NCI-H2171 (cell line): Measurements from ENCODE around the gene ZBTB8OS.
A peak's percentile ranks its signal among the peaks of the same experiment; 100 is the strongest.
"Not testable (repeated sequence)": the region's sequence is repeated elsewhere in the genome, so short reads cannot be mapped to it uniquely, and the experiment has no call there.

Experiments used
- DNase-seq: peaks from one replicate; lab custom pipeline; 2025; lab: John Stamatoyannopoulos, UW

The ZBTB8OS gene

DNA sequence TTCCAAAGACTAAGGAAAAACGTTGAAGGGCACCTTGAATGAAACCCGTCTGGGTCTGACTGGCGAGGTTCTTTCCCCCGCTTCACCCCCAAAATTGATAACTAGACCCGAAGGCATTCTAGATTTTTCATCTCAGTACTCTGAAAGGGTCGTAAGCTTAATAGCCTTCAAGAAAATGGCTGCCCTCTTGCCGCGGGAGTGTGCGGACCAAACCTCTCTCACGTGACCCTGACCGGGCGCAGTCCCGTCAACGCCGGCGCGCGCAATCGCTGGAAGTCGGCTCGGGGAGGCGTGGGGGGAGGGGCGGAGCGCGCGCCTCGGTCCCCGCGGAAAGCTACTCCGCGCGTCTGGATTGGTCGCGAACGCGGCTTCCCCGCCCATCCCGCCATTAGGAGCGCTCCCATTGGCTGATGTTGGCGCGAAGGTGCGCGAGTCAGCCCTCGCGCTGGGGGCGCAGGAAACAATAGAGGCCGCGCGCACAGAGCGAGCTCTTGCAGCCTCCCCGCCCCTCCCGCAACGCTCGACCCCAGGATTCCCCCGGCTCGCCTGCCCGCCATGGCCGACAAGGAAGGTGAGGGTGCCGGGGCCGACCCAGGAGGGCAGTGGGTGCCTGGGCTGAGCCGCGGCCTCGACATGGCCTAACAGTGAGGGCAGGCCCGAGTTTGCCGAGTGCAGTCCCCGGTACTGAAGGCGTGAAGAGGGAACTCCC, 556 bp upstream of the ZBTB8OS start, which contains the start of gene RBBP4:
TSS of gene RBBP4 (plus strand) at position 457 of the 709 bp plus-strand sequence. CDS start at position 556, 99 bp downstream.
- peak; percentile 98 for DNase-seq

DNA sequence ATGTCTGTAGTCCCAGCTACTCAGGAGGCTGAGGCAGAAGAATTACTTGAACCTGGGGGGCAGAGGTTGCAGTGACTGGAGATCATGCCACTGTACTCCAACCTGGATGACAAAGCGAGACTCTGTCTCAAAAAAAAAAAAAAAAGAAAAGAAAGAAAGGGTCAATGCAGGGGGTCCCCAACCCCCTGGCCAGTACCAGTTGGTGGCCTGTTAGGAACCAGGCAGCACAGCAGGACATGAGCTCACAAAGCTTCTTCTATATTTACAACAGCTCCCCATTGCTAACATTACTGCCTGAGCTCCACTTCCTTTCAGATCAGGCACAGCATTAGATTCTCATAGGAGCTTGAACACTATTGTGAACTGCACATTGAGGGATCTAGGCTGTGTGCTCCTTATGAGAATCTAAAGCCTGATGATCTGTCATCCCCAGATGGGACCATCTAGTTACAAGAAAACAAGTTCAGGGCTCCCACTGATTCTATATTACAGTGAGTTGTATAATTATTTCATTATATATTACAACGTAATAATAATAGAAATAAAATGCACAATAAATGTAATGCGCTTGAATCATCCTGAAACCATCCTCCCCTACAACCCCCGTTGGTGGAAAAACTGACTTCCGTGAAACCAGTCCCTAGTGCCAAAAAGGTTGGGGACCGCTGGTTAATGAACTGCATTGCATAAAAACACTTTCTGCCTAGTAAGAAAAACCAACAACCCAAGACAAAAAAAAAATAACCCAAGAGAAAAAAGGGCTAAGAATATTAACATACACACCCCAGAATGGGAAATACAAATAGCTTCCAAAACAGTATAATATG, 2.8 kb downstream of the ZBTB8OS start:
- no peak for DNase-seq

DNA sequence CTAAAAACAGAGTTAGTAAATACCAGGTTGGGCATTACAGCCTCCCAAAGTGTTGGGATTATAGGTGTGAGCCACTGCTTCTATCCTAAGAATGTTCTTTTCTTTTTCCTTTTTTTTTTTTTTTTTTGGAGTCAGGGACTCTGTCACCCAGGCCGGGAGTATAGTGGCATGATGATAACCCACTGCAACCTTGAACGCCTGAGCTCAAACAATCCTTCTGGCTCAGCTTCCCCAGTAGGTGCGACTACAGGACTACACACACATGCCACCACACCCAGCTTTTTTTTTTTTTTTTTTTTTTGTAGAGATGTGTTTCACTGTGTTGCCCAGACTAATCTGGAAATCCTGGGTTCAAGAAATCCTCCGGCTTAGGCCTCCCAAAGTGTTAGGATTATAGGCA, 5.9 kb downstream of the ZBTB8OS start:
- no peak for DNase-seq

DNA sequence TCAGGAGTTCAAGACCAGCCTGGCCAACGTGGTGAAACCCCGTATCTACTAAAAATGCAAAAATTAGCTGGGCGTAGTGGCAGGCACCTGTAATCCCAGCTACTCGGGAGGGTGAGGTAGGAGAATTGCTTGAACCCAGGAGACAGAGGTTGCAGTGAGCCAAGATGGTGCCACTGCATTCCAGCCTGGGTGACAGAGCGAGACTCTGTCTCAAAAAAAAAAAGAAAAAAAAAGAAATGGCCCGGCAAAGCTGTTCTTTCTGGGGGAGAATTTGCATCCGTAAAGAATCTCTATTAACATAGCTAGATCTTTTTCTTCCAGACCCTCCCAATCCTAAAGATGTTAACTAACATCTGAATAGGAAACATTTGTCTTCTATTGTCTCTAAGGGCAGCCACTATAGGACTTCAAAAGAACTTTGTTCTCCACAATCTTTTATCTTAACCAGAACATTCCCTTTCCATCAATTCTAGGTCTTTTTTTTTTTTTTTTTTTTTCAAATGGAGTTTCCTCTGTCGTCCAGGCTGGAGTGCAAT, 8.0 kb downstream of the ZBTB8OS start:
- not testable (repeated sequence) for DNase-seq

DNA sequence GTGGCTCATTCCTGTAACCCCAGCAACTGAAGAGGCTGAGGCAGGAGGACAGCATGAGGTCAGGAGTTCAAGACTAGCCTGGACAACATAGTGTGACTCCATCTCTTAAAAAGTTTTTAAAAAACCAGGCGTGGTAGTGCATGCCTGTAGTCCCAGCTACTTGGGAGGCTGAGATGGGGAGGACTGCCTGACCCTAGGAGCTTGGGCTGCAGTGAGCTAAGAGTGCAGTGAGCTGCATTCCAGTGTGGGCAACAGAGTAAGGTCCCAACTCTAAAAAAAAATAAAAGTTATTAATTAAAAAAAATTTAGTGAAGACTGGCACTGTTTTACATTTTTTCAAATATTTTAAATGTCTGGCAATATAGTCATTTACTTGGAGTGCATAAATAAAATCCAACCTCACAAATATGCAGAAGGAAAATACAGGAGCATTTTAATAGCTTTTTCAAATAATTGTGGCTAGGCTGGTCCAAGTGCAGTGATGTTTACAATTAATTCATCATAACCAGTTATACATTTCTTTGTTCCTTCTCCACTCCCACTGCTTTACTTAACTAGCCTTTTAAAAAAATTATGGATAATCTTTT, 10.8 kb downstream of the ZBTB8OS start:
- no peak for DNase-seq

DNA sequence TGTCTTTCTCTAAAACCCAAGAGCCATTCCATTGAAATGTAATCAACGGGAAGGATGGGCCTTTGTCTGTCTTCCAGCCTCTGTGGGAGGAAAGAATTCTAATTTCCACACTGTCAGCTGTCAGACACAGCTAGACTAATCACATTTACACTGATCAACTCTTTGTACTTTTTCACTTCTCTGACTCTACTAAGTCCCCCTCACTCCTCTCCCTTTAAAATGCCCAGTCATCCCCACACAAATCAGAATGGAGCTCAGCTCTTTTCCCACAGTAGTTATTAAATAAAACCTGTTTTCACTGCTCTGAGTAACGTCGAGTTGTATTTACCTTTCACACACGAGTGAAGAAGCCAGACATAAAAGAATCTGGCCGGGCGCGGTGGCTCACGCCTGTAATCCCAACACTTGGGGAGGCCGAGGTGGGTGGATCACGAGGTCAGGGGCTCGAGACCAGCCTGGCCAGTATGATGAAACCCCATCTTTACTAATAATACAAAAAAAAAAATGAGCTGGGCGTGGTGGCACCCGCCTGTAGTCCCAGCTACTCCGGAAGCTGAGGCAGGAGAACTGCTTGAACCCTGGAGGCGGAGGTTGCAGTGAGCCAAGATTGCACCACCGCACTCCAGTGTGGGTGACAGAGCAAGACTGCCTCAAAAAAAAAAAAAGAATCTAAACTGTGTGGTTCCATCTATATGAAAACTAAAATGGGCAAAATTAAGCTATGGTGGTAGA, 13.3 kb downstream of the ZBTB8OS start:
- DNase-seq = no peak

DNA sequence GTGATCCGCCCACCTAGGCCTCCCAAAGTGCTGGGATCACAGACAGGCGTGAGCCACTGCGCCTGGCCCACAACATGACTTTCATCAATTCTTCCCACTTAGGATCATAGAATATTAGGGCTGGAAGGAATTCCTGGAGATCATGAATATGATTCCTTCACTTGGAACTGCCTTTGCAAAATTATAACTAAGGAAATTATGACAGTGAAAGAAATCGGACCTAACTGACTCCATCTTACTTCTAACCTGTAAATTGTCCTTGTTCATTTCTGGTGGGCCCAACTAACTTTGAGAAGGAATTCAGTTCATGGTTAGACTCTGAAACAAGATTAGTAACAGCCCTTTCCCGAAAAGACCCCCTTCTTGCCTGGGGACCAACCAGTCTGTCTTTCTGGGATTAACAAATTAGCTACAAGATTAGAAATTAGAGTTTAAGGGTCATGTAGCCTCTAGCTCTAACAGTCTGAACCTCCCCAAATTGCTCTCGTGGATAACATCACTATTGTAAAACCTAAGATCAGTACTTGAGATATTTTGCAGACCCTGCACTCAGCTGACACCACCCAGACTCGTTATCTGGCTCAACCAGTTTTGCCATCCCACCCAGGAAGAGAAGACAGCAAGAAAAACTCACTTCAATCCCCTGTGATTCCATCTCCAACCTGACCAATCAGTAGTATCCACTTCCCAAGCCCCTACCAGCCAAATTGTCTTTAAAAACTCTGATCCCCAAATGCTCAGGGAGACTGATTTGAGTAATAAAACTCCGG, 14.7 kb downstream of the ZBTB8OS start:
- DNase-seq = no peak

DNA sequence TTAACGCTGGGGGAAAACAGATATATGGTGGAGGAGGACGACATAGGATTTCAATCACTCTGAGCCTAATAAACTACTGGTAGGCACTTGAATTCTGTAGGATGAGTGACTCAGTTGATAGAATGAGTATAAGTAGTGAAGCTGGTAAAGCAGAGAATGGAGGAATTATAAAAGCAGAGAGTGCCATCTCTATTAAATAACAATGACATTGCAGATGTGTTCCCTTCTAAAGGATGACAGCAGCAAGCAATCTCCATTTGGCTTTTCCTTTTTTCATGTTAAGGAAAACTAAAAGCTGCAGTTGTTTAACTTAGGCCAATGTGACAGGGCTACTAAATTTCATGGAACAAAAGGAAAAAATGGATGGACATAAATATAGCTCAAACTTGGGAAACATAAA, 17.5 kb downstream of the ZBTB8OS start:
- DNase-seq = no peak

DNA sequence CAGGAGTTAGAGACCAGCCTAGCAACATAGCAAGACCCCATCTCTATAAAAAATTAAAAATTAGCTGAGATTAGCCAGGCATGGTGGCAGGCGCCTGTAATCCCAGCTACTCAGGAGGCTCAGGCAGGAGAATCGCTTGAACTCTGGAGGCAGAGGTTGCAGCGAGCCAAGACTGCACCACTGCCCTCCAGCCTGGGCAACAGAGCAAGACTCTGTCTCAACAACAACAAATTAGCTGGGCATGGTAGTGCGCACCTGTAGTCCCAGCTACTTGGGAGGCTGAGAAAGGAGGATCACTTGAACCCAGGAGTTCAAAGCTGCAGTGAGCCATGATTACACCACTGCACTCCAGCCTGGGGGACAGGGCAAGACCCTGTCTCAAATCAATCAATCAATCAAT, 20.2 kb downstream of the ZBTB8OS start:
- DNase-seq = not testable (repeated sequence)

DNA sequence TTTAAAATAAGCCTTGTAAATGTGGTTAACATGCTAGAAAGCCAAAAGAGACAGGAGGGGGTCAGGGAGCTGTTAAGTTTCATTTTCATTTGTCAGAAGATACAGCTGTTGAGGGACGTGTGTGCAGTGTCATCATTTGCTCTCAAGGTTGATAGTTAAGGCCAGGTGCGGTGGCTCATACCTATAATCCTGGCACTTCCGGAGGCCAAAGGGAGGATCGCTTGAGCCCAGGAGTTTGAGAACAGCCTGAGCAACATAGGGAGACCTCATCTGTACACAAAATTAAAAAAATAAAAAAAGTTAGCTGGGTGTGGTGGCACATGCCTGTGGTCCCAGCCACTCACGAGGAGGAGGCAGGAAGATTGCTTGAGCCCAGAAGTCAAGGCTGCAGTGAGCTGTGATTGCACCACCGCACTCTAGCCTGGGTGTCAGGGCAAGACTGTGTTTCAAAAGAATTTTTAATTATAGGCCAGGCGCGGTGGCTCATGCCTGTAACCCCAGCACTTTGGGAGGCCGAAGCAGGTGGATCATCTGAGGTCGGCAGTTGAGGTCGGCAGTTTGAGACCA, 22.7 kb downstream of the ZBTB8OS start:
- DNase-seq = no peak

DNA sequence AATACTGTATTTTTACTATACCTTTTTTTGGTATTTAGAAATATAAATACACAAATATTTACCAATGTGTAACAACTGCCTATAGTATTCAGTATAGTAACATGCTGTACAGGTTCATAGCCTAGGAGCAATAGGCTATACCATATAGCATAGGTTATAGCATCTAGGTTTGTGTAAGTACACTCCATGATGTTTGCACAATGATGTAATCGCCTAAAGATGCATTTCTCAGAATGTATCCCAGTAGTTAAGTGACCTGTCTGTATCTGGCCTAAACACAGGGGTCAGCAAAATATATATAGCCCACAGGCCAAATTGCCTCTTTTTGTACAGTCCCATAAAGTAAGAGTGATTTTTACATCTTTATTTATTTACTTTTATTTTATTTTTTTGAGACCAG, 24.2 kb downstream of the ZBTB8OS start:
- no peak for DNase-seq

DNA sequence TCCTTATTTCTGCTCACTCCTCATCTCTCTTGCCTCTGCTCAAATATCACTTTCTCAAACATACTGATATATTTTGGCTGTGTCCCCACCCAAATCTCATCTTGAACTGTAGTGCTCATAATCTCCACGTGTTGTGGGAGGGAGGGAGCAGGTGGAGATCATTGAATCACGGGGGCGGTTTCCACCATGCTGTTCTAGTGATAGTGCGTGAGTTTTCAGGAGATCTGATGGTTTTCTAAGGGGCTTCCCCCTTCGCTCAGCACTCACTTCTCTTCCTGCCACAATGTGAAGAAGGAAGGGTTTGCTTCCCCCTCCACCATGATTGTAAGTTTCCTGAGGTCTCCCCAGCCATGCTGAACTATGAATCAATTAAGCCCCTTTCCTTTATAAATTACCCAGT, 26.6 kb downstream of the ZBTB8OS start:
- DNase-seq = no peak

DNA sequence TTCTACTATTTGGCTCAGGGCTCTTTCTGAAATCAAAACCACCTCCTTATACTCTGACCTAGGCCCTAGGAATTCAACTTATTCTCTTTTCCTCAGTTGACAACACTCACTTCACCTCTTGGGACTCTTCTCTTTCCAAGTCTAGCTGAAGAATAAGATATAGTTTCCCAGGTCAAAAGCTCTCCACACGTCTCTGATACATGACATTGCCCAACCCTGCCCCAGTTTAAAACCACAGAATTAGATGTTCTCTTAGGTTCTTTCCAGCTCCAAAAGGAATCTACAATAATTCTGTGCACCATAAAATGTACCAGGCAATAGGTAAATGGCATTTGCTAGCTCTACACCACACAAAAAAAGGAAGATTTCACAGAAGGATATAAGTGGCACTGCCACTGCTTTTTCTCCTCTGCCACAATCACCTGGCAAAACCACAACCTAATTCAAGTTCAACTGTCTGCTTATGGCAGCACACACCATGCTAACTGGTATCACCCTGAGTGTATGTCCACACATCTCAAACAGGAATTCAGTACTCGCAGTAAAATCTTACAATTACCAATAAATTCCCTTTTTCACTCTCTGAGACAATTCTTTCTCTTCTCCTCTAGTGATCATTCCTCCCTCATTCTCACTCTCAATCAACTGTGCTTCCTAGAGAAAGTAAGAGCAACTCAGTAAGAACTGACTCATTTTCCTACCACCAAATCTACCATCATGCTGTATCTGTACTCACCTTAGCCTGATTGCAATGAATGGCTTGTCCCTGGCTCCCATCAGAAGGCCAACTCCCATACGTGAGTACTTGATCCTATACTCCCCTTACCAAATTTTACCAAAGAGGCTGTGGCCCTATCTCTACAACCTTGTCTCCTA, 27.3 kb downstream of the ZBTB8OS start:
- DNase-seq = no peak

DNA sequence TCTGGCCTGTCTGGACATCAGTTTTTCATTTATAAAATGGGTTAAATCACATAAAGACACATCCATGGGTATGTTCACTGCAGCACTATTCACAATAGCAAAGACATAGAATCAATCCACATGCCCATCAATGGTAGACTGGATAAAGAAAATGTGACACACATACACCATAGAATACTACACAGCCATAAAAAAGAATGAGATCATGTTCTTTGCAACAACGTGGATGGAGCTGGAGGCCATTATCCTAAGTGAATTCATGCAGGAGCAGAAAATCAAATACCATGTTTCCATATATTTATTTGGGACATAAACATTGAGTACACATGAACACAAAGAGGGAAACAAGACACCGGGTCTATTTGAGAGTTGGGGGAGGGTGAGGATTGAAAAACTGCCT, 28.1 kb downstream of the ZBTB8OS start:
- no peak for DNase-seq

DNA sequence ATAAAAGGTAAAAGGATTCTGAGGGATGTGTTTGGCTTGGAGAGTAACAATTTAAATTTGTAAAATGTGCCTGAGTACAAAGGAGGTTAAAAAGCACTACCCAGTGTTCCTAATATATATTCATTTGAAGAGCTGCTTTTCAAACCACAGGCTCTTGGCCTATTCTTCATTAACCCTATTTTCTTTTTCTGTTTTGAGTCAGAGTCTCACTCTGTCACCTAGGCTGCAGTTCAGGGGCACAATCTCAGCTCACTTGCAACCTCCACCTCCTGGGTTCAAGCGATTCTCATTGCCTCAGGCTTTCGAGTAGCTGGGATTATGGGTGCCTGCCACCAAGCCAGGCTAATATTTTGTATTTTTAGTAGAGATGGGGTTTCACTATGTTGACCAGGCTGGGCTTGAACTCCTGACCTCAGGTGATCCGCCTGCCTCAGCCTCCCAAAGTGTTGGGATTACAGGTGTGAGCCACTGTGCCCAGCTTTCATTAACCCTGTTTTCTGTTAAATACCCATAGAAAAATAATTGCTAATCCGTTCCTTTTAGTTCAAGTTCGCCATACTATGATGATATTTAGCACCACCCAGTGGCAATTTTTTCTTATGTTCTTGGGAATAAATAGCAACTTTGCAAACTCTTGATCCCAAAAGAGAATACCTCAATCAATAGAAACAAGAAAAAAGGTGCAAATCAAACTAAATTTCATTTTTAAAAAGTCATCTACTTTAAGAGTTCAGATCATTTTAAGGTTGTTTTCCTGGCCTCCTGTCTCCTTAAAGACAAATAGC, 30.5 kb downstream of the ZBTB8OS start:
- no peak for DNase-seq

DNA sequence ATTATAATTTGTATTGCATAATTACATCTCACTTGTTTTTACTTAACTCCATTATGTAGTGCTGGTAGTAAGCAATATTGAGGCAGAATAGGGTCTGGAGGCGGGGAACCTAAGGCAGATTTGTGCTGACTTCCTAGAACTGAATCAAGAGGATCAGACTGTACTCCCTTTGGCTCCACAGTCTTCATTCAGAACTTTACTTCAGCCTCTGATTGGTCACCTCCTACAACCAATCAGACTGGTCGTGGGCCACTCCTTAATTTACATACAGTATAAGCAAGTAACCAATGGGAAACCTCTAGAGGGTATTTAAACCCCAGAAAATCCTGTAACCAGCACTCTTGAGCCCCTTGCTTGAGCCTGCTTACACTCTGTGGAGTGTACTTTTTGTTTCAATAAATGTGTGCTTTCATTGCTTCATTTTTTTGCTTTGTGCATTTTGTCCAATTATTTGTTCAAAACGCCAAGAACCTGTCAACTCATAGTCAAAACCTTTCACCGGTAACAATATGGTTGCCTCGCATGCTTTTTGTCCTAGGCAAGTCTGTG, 31.6 kb downstream of the ZBTB8OS start:
- no peak for DNase-seq

DNA sequence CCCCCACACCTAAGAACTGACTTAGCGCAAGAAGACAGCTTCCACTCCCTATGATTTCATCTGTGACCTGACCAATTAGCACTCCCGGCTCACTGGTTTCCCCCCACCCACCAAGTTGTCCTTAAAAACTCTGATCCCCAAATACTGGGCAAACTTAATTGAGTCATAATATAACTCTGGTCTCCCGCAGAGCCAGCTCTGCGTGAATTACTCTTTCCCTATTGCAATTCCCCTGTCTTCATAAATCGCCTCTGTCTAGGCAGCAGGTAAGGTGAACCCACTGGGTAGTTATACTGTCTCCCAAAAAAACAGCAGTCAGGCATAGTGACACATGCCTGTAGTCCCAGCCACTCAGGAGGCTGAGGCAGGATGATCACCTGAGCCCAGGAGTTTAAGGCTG, 36.9 kb downstream of the ZBTB8OS start:
- no peak for DNase-seq

DNA sequence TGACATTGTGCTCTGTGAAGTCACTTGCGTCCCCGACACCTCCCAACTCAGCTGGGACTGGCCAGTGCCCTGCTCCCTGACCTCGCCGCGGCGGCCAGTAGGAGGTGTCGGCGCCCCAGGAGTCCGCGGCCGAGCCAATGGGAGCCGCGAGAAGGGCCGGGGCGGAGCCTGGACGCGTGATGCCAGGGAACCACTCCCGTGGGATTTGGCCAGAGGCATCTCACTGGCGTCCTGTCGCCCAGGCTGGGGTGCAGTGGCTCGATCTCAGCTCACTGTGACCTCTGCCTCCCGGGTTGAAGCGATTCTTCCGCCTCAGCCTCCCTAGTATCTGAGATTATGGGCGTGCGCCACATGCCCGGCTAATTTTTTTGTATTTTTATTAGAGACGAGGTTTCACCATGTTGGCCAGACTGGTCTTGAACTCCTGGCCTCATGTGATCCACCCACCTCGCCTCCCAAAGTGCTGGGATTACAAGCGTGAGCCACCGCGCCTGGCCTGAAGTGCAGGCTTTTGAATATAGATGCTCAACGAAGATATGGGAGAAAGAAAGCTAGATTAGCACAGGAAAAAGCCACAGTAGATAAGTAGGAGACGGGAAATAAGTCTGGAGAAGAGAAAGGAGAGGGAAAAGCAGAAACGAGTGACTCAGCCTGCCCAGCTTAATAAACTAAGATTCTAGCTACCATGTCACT, 38.0 kb downstream of the ZBTB8OS start:
- peak; percentile 92 for DNase-seq
